Spleen (tissue), 7 donors: ENCODE measurements around the gene TMEM255B.

Source experiments
- POLR2AphosphoS5 ChIP-seq, 3 donors: sonication (generic); formaldehyde crosslinking; IDR thresholded peaks; one replicate each; pipeline ENCODE4 v1.5.1; 2017; ENCODE audit warnings: antibody characterized with exemption in 3 of 3
- TF ChIP-seq, protein P1 (sequence below), 11 experiments: fragments of 200-600 bp in 7 of 11; fragments of 450-650 bp in 4 of 11; sonication (generic) in 4 of 11; IDR thresholded peaks in 8 of 11; conservative IDR thresholded peaks in 3 of 11; 1 replicate in 7 of 11; 2 replicates in 4 of 11; pipeline versions ENCODE4 v1.4.0 to v1.8.0; 2016 to 2021; ENCODE audit warnings: antibody characterized with exemption in 11 of 11, inconsistent platforms in 4 of 11, mild to moderate bottlenecking in 1 of 11
- donor health status: DM: no; HTN: no; CAD: no; lungs with moderate emphysema.
- donor health status: DM: no; HTN: no; CAD: no.
- donor health status: DM: no; HTN: no; CAD: no.

DNA sequence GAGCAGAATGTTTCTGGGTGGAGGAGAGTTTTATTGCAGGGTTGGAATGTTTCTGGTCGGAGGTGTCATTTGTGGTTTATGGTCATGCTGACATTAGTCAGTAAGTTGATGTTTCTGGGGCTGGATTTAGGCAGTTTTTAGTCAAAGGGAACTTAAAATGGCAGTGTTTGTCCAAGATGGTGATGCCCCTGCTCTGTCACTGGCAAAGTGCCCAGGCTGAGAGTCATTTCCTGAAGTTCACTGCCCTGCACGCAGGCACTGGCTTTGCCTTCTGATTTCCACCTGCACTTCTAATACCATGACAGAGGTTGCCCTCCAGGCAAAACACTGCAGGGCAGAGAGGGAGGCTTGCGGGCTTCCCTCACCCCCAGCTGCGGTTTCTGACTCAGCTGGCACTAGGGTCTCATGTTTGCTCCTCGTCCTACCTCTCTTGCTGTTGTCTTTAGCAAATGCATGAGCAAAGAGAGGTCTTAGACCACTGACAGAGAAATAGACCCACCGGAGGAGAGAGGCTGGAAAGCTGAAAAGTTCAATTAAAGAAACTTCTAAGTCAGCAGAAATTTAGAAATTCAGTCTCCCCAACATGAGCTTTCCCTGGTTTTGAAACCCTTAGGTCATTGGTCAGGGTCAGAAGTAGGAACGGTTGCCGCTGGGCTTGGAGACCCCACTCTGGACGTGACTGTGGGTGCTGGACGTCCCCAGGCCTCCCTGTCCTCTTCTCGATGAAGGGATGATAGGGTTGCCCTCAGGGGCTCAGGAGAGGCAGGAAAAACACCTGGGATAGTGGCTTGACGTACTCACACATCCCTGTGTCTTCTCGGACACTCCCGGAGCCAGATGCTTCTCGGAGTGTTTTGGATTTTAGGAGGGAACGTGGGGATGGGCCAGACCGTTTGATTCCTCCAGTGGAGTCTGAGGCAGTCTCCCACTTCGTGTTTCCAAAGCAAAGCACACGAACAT lies 26.3 kb downstream of the TMEM255B start:
- no peak for TF ChIP-seq POLR2AphosphoS5 (IDR thresholded peaks at IDR 0.05)
- TF ChIP-seq, protein P1, sequence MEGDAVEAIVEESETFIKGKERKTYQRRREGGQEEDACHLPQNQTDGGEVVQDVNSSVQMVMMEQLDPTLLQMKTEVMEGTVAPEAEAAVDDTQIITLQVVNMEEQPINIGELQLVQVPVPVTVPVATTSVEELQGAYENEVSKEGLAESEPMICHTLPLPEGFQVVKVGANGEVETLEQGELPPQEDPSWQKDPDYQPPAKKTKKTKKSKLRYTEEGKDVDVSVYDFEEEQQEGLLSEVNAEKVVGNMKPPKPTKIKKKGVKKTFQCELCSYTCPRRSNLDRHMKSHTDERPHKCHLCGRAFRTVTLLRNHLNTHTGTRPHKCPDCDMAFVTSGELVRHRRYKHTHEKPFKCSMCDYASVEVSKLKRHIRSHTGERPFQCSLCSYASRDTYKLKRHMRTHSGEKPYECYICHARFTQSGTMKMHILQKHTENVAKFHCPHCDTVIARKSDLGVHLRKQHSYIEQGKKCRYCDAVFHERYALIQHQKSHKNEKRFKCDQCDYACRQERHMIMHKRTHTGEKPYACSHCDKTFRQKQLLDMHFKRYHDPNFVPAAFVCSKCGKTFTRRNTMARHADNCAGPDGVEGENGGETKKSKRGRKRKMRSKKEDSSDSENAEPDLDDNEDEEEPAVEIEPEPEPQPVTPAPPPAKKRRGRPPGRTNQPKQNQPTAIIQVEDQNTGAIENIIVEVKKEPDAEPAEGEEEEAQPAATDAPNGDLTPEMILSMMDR (IDR thresholded peaks at IDR 0.05 in 8 of 11, conservative IDR thresholded peaks at IDR 0.05 in 3 of 11) = no peak
